Measurements from ENCODE around the gene EIF4B. TPM values are rescaled to one million over a fixed set of nuclear protein-coding genes. Genes with fewer than 3 reads are reported as not detected.

The EIF4B gene
- total and polyA plus RNA-seq, 2 of the 13 experiments (the other 11 are each of a cell fraction or from before 2014, with no cell fraction given), result 416 to 548 TPM

- peak; percentile 94 for TF ChIP-seq DRAP1 (CRISPR knock-in tag; IDR thresholded peaks at IDR 0.05)
- no peak for TF ChIP-seq ZKSCAN5 (CRISPR knock-in tag; IDR thresholded peaks at IDR 0.05)
- TF ChIP-seq ZNF574 (CRISPR knock-in tag; IDR thresholded peaks at IDR 0.05), result peak; percentile 35; the same call in 1 of the 2 replicates
- TF ChIP-seq SOX6 (IDR thresholded peaks at IDR 0.05), result no peak
- TF ChIP-seq SOX6 (CRISPR knock-in tag; IDR thresholded peaks at IDR 0.05), result peak; percentile 24; the same call in 1 of the 2 replicates
- 0 out of 2 replicates have a peak, but pooled peaks have one; percentile 9 for TF ChIP-seq ZBTB33 (CRISPR knock-in tag; IDR thresholded peaks at IDR 0.05)
- peak; percentile 57; the same call in 1 of the 2 replicates for TF ChIP-seq ZNF580 (CRISPR knock-in tag; IDR thresholded peaks at IDR 0.05; ENCODE audit: borderline replicate concordance, low read depth)
- peak; percentile 83 to 95 for TF ChIP-seq POLR2A (IDR thresholded peaks at IDR 0.05; ENCODE audit: insufficient read depth in 1 of 2, low read depth in 2 of 2, low read length in 2 of 2)
- peak; percentile 88; the same call in 1 of the 2 replicates for TF ChIP-seq HOXD1 (CRISPR knock-in tag; IDR thresholded peaks at IDR 0.05)
- no peak for TF ChIP-seq MZF1 (CRISPR knock-in tag; IDR thresholded peaks at IDR 0.05; ENCODE audit: borderline replicate concordance)
- TF ChIP-seq ZFP36L2 (CRISPR knock-in tag; IDR thresholded peaks at IDR 0.05), result no peak
- TF ChIP-seq REXO4 (CRISPR knock-in tag; IDR thresholded peaks at IDR 0.05; ENCODE audit: borderline replicate concordance), result no peak
- no peak; the same call in 1 of the 2 replicates for TF ChIP-seq MTERF4 (CRISPR knock-in tag; IDR thresholded peaks at IDR 0.05)
- peak; percentile 47 for TF ChIP-seq HNRNPLL (IDR thresholded peaks at IDR 0.05; ENCODE audit: low read depth, low read length, poor library complexity, severe bottlenecking)
- TF ChIP-seq ZNF782 (CRISPR knock-in tag; IDR thresholded peaks at IDR 0.05; ENCODE audit: borderline replicate concordance), result no peak
- TF ChIP-seq SALL2 (CRISPR knock-in tag; IDR thresholded peaks at IDR 0.05), result no peak; the same call in 1 of the 2 replicates
- TF ChIP-seq ATF7 (IDR thresholded peaks at IDR 0.05), result no peak
- no peak for TF ChIP-seq ATF7 (CRISPR knock-in tag; IDR thresholded peaks at IDR 0.05)
- TF ChIP-seq TEAD3 (CRISPR knock-in tag; optimal IDR thresholded peaks at IDR 0.05; ENCODE audit: borderline replicate concordance), result peak; percentile 26
- no peak for TF ChIP-seq ZNF251 (CRISPR knock-in tag; IDR thresholded peaks at IDR 0.05)
- peak; percentile 61; the same call in 1 of the 2 replicates for TF ChIP-seq IRX3 (CRISPR knock-in tag; IDR thresholded peaks at IDR 0.05; ENCODE audit: borderline replicate concordance, low read depth)
- TF ChIP-seq KLF15 (CRISPR knock-in tag; IDR thresholded peaks at IDR 0.05; ENCODE audit: borderline replicate concordance), result no peak; the same call in 1 of the 2 replicates
Measured at GRCh38 chr12:53079226-53080117, 73.2 kb downstream of the EIF4B start, which contains the start of gene SPRYD3 (continued).
